Stimulated activated naive CD8-positive, alpha-beta T cell treated with anti-CD3 and anti-CD28 coated beads, Interleukin-15, Interleukin-2, amounts not matched to agents 100 ng/mL and 50 ng/mL, for 24 hours (primary cell): ENCODE results near the gene DVL3.

Experiments
- H3K27ac Mint-ChIP-seq: one replicate; pipeline ENCODE4 v1.8.0; 2021; ENCODE audit warnings: mild to moderate bottlenecking, mixed read lengths
- H3K27me3 Mint-ChIP-seq: one replicate; pipeline ENCODE4 v1.8.0; 2021; ENCODE audit warnings: mixed read lengths
- H3K36me3 Mint-ChIP-seq: one replicate; pipeline ENCODE4 v1.8.0; 2021; ENCODE audit warnings: low read depth, mixed read lengths
- H3K4me1 Mint-ChIP-seq: one replicate; pipeline ENCODE4 v1.8.0; 2021; ENCODE audit warnings: low read depth, mixed read lengths
- H3K4me3 Mint-ChIP-seq: one replicate; pipeline ENCODE4 v1.8.0; 2021; ENCODE audit warnings: mild to moderate bottlenecking, mixed read lengths
- H3K9me3 Mint-ChIP-seq: one replicate; pipeline ENCODE4 v1.8.0; 2021; ENCODE audit warnings: mixed read lengths

Gene DVL3

DNA sequence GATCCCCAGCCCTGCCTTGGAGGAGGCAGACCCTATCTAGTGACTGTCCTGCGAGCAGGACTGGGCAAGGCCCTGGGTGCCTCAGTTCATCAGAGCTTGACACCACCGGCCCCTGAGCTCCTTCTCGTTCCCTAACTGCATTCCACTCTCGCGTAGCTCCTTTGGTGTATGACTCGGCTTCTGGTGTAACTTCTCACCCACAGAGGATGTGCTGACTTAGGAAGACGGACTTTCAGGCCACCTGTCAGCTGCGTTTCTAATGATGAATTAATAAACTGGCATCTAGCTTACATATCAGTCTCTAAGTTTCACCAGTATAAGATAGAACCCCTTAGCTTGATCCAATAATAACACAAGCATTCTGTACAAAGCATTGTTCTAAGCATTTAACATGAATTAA is 48.3 kb downstream of the DVL3 start:
- Mint-ChIP-seq H3K4me1 (no peaks in the 10 kb centered on the region), H3K36me3 (no peaks in the 10 kb centered on the region), H3K4me3 (no peak overlapping the region), H3K9me3 (no peaks in the 10 kb centered on the region), H3K27ac (no peak overlapping the region), H3K27me3 (peaks cover 17% of the 10 kb centered on the region)

DNA sequence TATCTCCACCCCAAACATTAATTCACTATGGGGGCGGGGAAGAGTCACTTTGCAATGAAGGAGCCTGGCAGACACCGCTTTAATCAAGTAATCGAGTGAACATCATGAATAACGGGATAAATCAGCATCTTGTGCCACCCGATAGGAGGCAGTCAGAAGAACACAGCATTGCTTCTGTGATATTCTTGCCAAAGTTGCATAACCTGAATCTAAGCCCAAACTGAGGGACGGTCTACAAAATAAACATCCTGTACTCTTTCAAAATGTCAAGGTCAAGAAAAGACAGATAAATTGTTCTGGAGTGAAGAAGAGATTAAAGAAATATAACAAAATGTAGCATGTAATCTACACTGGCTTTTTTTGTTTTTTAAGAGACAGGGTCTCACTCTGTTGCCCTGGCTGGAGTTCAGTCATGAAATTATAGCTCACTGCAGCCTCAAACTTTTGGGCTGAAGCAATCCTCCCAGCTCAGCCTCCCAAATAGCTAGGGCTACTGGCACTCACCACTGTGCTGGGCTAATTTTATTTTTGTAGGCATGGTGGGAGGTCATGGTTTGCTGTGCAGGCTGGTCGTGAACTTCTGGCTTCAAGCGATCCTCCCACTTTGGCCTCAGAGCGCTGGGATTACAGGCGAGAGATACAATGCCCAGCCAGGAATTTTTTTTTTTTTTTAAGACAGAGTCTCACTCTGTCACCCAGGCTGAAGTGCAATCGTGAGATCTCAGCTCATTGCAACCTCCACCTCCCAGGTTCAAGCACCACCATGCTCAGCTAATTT is 54.2 kb downstream of the DVL3 start:
- Mint-ChIP-seq H3K4me1 (no peaks in the 10 kb centered on the region), H3K9me3 (no peaks in the 10 kb centered on the region), H3K36me3 (no peaks in the 10 kb centered on the region), H3K27ac (no peak overlapping the region), H3K27me3 (peaks cover 17% of the 10 kb centered on the region), H3K4me3 (no peak overlapping the region)

- no peak overlapping the region for H3K27ac Mint-ChIP-seq
- H3K27me3 Mint-ChIP-seq = peaks cover 18% of the 10 kb centered on the region
- H3K4me3 Mint-ChIP-seq = no peak overlapping the region
- no peaks in the 10 kb centered on the region for H3K4me1 Mint-ChIP-seq
- H3K36me3 Mint-ChIP-seq = no peaks in the 10 kb centered on the region
- no peaks in the 10 kb centered on the region for H3K9me3 Mint-ChIP-seq
Measured at GRCh38 chr3:184211297-184211696, 56.1 kb downstream of the DVL3 start.

DNA sequence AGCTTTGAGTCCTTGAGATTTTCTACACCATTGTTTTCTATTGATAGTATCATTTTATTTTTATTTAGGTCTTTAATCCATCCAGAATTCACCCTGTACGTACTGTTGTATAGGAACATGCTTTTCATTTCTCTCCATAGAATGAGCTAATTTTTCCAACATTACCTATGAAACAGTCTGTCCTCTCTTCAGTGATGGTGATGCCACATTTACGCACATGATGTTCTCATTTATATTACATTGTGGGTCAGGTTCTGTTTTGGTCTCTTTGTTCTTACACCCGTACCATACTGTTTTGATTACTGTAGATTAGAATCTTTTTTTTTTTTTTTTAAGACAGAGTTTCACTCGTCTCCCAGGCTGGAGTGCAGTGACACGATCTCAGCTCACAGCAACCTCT is 56.5 kb downstream of the DVL3 start:
- Mint-ChIP-seq H3K4me1 (no peaks in the 10 kb centered on the region), H3K36me3 (no peaks in the 10 kb centered on the region), H3K4me3 (no peak overlapping the region), H3K27ac (no peak overlapping the region), H3K27me3 (peaks cover 14% of the 10 kb centered on the region), H3K9me3 (no peaks in the 10 kb centered on the region)

DNA sequence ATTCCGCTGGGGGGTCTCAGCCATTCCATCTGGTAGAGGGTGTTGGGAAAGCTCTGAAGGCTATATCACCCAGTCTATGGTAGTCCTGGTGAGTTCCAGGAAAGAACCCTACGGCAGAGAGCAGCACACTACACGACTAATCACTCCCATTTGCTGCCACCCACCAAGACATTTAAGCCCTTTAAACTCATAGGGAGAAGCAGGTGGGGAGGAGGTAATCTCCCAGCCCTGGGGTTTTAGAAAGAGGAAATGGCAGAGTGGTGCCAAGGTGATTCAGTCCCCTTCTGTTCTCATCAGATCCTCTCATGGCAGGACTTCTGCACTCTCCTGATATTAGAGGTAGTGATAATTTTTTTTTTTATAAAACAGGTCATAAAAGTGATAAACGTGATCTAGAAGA is 63.6 kb downstream of the DVL3 start:
- Mint-ChIP-seq H3K9me3 (no peaks in the 10 kb centered on the region), H3K36me3 (no peaks in the 10 kb centered on the region), H3K27ac (no peak overlapping the region), H3K27me3 (peaks cover 21% of the 10 kb centered on the region), H3K4me1 (no peaks in the 10 kb centered on the region), H3K4me3 (no peak overlapping the region)

DNA sequence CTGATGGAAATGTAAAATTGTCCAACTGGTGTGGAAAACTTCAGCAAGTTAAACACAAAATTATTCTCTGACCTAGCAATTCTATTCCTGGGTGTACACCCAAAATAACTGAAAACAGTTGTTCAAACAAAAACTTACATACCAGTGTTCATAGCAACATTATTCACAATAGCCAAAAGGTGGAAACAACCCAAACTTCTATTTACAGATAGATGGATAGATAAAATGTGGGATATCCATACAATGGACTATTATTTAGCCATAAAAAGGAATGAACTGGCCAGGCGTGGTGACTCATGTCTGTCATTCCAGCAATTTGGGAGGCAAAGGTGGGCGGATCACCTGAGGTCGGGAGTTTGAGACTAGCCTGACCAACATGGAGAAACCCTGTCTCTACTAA is 67.3 kb downstream of the DVL3 start:
- no peaks in the 10 kb centered on the region for H3K4me1 Mint-ChIP-seq
- no peak overlapping the region for H3K4me3 Mint-ChIP-seq
- H3K27ac Mint-ChIP-seq = no peak overlapping the region
- H3K27me3 Mint-ChIP-seq = peaks cover 34% of the 10 kb centered on the region
- H3K9me3 Mint-ChIP-seq = no peaks in the 10 kb centered on the region
- no peaks in the 10 kb centered on the region for H3K36me3 Mint-ChIP-seq
